ENCODE results near the gene ZNF197. TPM values are rescaled to one million over a fixed set of nuclear protein-coding genes. Genes with fewer than 3 reads are reported as not detected.

Gene ZNF197
- total RNA-seq, 4 donors from 2014 or later = 13.2 to 19.4 (median 15.8) TPM

DNA sequence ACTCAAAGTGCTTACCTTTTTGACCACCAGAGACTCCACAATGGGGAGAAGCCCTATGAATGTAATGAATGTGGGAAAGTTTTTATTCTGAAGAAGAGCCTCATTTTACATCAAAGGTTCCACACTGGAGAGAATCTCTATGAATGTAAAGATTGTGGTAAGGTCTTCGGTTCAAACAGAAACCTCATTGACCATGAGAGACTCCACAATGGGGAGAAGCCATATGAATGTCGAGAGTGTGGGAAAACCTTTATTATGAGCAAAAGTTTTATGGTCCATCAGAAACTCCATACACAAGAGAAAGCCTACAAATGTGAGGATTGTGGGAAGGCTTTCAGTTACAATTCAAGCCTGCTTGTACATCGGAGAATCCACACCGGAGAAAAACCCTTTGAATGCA lies 18.2 kb downstream of the ZNF197 start:
- no peak overlapping the region for H3K4me3 ChIP-seq (ENCODE audit: low read depth, poor library complexity, severe bottlenecking)
- TF ChIP-seq POLR2A (IDR thresholded peaks at IDR 0.05) = no peak
- TF ChIP-seq, protein P1, sequence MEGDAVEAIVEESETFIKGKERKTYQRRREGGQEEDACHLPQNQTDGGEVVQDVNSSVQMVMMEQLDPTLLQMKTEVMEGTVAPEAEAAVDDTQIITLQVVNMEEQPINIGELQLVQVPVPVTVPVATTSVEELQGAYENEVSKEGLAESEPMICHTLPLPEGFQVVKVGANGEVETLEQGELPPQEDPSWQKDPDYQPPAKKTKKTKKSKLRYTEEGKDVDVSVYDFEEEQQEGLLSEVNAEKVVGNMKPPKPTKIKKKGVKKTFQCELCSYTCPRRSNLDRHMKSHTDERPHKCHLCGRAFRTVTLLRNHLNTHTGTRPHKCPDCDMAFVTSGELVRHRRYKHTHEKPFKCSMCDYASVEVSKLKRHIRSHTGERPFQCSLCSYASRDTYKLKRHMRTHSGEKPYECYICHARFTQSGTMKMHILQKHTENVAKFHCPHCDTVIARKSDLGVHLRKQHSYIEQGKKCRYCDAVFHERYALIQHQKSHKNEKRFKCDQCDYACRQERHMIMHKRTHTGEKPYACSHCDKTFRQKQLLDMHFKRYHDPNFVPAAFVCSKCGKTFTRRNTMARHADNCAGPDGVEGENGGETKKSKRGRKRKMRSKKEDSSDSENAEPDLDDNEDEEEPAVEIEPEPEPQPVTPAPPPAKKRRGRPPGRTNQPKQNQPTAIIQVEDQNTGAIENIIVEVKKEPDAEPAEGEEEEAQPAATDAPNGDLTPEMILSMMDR (IDR thresholded peaks at IDR 0.05) = no peak
- intact Hi-C loops (cut with DNase I; ENCODE audit: low total_unique reads) = no loop called here
- DNase-seq (ENCODE audit: low spot score in 2 of 2) = no peak
- 97 to 99% methylated on average over 4 of the region's 4 CpGs for WGBS, 2 donors

DNA sequence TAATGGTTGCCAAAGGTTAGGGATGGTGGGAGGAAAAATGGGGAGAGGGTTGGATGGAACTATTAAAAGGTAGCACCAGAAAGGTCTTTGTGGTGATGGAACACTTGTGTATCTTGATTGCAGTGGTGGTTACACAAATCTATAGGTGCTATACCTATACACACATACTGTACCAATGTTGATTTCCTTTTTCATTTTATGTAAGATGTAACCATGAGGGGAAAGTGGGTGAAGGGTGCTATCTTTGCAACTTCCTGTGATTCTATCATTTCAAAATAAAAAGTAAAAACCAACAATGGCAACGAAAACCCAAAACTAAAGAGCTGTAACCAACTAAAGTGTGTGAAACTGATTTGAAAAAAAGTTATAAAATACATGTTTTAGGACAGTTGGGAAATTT lies 22.9 kb downstream of the ZNF197 start:
- TF ChIP-seq POLR2A (IDR thresholded peaks at IDR 0.05) = no peak
- TF ChIP-seq, protein P1 (IDR thresholded peaks at IDR 0.05) = no peak
- intact Hi-C loops (cut with DNase I; ENCODE audit: low total_unique reads) = no loop called here
- 83 to 96% methylated on average over 1 of the region's 1 CpG for WGBS, 2 donors

DNA sequence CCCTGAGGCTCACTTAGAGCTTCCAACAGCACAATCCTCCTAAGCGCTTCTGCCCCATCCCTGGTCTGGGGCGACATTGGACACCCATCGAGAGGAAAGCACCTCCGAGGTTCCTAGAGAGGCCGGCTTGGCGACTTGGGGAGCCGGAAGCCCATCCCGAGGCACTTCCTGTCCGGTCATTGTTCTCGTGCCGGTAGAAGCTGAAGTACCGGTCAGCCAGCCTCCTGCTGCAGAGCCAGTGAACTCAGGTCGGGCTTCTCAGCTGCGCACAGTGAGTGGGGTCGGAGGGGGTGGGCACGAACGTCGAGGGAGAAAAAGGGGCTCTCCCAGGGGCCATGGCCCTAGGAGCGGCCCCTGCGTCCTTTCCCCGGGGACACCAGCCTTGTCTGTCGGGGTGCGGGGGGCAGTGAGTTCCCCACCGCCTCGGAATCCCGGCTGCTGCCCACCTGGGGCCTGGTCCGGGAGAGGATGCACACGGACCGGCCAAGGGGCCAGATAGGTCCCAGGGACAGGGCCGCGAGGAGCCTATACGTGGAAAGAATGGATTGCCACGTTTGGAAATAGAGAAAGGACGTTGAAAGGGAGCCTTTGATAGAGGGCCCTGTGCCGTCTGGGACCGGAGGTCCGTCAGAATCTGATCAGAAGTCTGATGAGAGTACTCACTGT lies 23.9 kb downstream of the ZNF197 start, which contains the start of gene ZNF35:
Gene ZNF35 (plus strand): TSS at position 169 of the 666 bp plus-strand sequence. CDS start 2,336 bp downstream, outside the sequence.
- intact Hi-C loops (cut with DNase I; ENCODE audit: low total_unique reads) = no loop called here
- H3K4me3 ChIP-seq (ENCODE audit: low read depth, poor library complexity, severe bottlenecking) = peak within 1 kb of the TSS; percentile 69
- no peak for TF ChIP-seq POLR2A (IDR thresholded peaks at IDR 0.05)
- TF ChIP-seq, protein P1 (IDR thresholded peaks at IDR 0.05) = no peak
- peak; percentile 55 to 90 for DNase-seq (ENCODE audit: low spot score in 2 of 2)
- 0 to 1% methylated on average over 34 of the region's 37 CpGs for WGBS, 2 donors

More for the DNA sequence above, 22.9 kb downstream of the ZNF197 start:
- H3K4me3 ChIP-seq (ENCODE audit: low read depth, poor library complexity, severe bottlenecking) = no peak overlapping the region
- no peak for DNase-seq (ENCODE audit: low spot score in 2 of 2)

DNA sequence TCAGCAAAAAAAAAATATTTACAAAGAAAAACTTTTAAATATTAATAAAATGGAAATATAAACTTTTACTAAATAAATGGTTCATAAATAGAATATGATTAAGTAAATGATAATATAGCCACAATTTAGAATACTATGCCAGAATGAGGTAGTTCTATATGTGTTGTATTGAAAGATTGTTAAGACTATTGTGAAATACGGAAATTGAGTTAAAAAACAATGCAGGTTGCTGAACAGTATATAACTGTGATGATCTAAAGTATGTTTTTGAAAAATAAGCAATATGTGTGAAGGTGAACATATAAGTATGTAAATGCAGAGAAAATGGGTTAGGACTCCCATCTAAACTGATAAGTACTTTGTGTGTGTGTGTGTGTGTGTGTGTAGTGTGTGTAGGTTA lies 24.9 kb downstream of the ZNF197 start:
- no peak overlapping the region for H3K4me3 ChIP-seq (ENCODE audit: low read depth, poor library complexity, severe bottlenecking)
- TF ChIP-seq, protein P1 (IDR thresholded peaks at IDR 0.05) = no peak
- no peak for TF ChIP-seq POLR2A (IDR thresholded peaks at IDR 0.05)
- intact Hi-C loops (cut with DNase I; ENCODE audit: low total_unique reads) = no loop called here
- WGBS, 2 donors = 85 to 89% methylated on average over 1 of the region's 1 CpG
- DNase-seq (ENCODE audit: low spot score in 2 of 2) = no peak

DNA sequence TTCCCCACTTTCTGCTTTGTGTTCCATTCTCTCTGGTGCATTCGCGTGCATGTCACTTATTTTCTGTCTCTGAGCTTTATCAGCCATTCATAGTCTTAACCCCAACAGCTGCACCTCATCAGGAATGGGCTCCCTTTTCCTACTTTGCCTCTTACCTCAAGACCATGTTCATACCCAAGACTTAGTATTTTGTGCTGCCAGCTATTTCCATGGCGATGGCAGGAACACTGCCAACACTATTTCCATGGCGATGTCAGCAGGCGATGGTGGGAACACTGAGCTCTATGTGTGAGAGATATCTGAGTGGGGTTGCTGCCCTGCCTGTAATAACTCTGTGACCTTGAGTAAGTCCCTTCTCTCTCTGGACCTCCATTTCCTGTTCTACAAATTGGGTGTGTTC lies 29.2 kb downstream of the ZNF197 start:
- WGBS, 2 donors = 96 to 97% methylated on average over 5 of the region's 5 CpGs
- TF ChIP-seq, protein P1 (IDR thresholded peaks at IDR 0.05) = no peak
- TF ChIP-seq POLR2A (IDR thresholded peaks at IDR 0.05) = no peak
- intact Hi-C loops (cut with DNase I; ENCODE audit: low total_unique reads) = no loop called here
- no peak overlapping the region for H3K4me3 ChIP-seq (ENCODE audit: low read depth, poor library complexity, severe bottlenecking)
- no peak for DNase-seq (ENCODE audit: low spot score in 2 of 2)

DNA sequence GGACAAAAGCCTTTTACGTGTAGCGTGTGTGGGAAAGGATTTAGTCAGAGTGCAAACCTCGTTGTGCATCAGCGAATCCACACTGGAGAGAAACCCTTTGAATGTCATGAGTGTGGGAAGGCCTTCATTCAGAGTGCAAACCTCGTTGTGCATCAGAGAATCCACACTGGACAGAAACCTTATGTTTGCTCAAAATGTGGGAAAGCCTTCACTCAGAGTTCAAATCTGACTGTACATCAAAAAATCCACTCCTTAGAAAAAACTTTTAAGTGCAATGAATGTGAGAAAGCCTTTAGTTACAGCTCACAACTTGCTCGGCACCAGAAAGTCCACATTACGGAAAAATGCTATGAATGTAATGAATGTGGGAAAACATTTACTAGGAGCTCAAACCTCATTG lies 34.2 kb downstream of the ZNF197 start:
- DNase-seq (ENCODE audit: low spot score in 2 of 2) = no peak
- no peak overlapping the region for H3K4me3 ChIP-seq (ENCODE audit: low read depth, poor library complexity, severe bottlenecking)
- TF ChIP-seq POLR2A (IDR thresholded peaks at IDR 0.05) = no peak
- TF ChIP-seq, protein P1 (IDR thresholded peaks at IDR 0.05) = no peak
- intact Hi-C loops (cut with DNase I; ENCODE audit: low total_unique reads) = no loop called here
- WGBS, 2 donors = 94 to 95% methylated on average over 7 of the region's 7 CpGs

All from lower leg skin (tissue), 4 donors.